Dedifferentiated amniotic fluid mesenchymal stem cell (primary cell): ENCODE measurements around the gene ETV3L.
"Not testable (repeated sequence)": the region's sequence is repeated elsewhere in the genome, so short reads cannot be mapped to it uniquely, and the experiment has no call there.

ENCODE experiments used
- DNase-seq: peaks from one replicate; pipeline ENCODE4 v3.0.0-alpha.2; 2016; ENCODE audit errors: extremely low spot score

Gene ETV3L

GRCh38 chr1:157105298-157105987 is 5.8 kb upstream of the ETV3L start:
- DNase-seq, result no peak

- DNase-seq, result no peak
Observed at GRCh38 chr1:157104598-157105293, 5.1 kb upstream of the ETV3L start.

- DNase-seq, result no peak
Observed at GRCh38 chr1:157103268-157103667, 3.7 kb upstream of the ETV3L start.

- DNase-seq, result no peak
Observed at GRCh38 chr1:157101149-157101548, 1.5 kb upstream of the ETV3L start.

- not testable (repeated sequence) for DNase-seq
Observed at GRCh38 chr1:157098987-157099632, 498 bp downstream of the ETV3L start.

GRCh38 chr1:157098519-157098918 is 1.1 kb downstream of the ETV3L start:
- DNase-seq, result no peak

- DNase-seq, result no peak
Observed at GRCh38 chr1:157097692-157098091, 1.9 kb downstream of the ETV3L start.

- DNase-seq, result no peak
Observed at GRCh38 chr1:157096881-157097280, 2.7 kb downstream of the ETV3L start.

- no peak for DNase-seq
Observed at GRCh38 chr1:157095551-157095950, 4.1 kb downstream of the ETV3L start.

- DNase-seq, result no peak
Observed at GRCh38 chr1:157095091-157095490, 4.5 kb downstream of the ETV3L start.

GRCh38 chr1:157092831-157093230 is 6.8 kb downstream of the ETV3L start:
- no peak for DNase-seq

- DNase-seq, result no peak
Observed at GRCh38 chr1:157091668-157092273, 7.8 kb downstream of the ETV3L start.

- DNase-seq, result no peak
Observed at GRCh38 chr1:157091186-157091585, 8.4 kb downstream of the ETV3L start.

GRCh38 chr1:157090771-157091170 is 8.8 kb downstream of the ETV3L start:
- DNase-seq, result no peak

- peak; percentile 94 for DNase-seq
Observed at GRCh38 chr1:157090196-157090647, 9.4 kb downstream of the ETV3L start.

- DNase-seq, result no peak
Observed at GRCh38 chr1:157089789-157090188, 9.8 kb downstream of the ETV3L start.

GRCh38 chr1:157088607-157089006 is 11.0 kb downstream of the ETV3L start:
- no peak for DNase-seq

GRCh38 chr1:157087030-157087429 is 12.6 kb downstream of the ETV3L start:
- DNase-seq, result no peak

- DNase-seq, result no peak
Observed at GRCh38 chr1:157086299-157086698, 13.3 kb downstream of the ETV3L start.

GRCh38 chr1:157085421-157085820 is 14.2 kb downstream of the ETV3L start:
- DNase-seq, result no peak

GRCh38 chr1:157084720-157085119 is 14.9 kb downstream of the ETV3L start:
- no peak for DNase-seq

GRCh38 chr1:157081707-157082106 is 17.9 kb downstream of the ETV3L start:
- no peak for DNase-seq
